Suppressor macrophage treated with lipopolysaccharide for 4 hours (primary cell): ENCODE data around the gene PRR3.

Experiments
- DNase-seq: peaks from one replicate; pipeline ENCODE4 v3.0.0-alpha.2; 2020

The PRR3 gene

DNA sequence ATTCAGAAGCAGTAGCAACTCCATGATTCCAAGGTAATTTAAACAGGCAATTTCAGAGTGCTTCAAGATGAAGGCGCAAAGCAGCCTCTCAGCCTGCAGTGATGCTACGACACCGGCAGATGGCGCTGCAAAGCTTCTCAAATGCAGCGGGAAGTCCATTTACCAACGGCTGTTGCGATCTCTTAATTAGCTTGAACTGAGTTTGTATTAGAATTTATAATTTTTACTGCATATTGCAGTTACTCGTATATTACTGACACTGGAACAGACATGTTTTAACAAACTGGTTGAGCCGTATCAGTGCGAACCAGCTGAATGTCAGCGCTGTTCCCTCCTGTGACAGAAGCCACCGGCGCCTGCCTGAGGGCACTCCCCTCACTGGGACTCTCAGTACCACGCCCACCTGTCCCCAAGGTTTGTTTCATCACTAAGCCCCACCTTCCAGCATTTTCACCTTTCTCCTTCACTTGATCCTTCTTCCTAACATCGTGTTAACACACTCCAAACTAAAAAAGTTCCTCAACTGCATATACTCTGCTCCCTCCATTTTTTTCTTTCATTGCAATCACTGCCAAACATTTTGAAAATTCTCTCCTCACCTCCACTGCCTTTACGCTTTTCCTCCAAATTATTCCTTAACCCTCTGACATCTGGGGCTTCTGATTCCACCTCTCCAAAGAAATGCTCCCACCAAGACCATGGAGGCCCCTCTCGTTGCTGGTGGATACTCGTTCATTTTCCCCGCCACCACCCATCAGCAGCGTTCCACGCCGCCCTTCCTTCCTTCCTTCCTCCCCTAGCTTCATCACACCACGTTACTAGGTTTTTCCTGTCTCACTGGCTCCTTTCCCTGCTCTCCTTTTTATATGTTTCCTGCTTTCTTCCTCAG, 15.3 kb upstream of the PRR3 start:
- peak; percentile 89 for DNase-seq

DNA sequence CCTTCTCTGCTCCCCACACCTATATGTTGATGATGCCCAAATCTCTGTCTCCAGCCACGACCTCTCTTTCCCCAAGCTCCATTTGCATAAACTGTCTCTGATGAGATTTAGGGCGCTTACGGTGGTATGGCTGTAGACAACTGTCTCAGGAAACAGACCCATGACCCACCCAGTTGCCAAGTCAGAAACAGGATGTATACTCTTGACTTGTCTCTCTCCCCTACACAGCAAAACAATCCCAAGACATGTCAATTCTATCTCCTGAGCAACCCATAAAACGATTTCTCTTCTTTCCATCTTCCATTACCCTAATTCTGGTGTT, 14.7 kb upstream of the PRR3 start:
- no peak for DNase-seq

DNA sequence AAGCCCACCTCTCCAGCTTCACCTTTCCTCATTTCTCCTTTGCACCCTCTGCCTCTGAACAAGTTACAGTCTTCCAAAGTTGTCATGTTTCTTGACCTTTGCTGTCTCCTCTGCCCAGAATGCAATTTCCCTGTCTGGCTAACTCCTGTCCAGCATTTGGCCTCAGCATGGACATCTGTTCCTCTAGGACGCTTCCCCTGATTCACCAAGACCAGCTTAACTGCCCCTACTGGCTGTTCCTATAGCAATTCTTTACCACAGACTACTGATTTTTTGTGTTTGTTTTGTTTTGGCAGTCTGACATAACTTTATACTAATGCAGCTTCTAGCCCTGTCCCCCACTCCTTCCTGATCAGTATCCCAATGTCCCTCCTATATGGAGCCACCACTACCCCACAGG, 14.2 kb upstream of the PRR3 start:
- no peak for DNase-seq

DNA sequence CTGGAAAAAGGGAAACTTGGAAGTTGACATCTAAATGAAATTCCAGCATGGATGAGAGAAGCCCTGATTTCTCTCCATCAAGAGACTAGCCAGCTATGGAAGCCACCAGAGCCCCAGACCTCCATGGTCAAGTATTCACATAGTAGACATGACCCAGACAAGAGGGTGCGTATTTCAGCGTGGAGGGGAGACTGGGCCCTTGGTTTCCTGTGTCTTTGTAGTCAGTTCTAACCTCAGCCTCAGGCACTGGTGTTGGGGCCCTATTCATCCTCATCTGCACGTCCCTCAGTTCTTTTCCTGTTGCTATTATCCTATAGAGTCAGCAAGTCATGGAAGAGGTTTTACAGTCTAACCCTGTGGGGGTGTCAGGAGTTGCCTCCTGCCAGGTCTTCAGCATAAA, 13.3 kb upstream of the PRR3 start:
- DNase-seq: no peak

DNA sequence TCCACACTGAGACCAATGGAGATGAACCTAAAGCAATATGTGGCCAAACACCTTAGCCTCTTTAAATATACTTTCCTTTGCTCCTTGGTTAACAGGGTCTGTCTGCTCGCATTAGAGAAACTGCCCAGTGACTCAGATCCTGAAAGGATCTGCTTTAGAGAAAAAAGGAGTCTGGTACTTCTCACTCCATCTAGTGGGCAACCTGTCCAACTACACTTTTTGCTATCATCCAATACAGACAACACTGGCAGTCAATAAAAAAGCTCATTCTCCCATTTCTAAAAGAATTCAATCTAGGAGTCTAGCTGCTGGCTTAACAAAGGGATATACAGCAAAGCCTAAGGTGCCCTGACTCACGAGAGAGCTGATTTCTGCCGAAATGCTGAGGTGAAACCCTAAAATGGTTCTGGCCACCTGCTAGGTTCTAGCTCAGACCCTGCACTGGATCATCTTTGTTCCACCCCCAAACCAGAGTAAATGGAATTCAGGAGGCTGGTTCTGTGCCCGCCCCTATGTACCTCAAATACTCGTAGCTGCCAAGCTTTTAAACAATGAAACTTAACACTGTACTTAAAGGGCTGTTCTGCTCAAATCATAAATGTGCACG, 12.3 kb upstream of the PRR3 start:
- peak; percentile 76 for DNase-seq

DNA sequence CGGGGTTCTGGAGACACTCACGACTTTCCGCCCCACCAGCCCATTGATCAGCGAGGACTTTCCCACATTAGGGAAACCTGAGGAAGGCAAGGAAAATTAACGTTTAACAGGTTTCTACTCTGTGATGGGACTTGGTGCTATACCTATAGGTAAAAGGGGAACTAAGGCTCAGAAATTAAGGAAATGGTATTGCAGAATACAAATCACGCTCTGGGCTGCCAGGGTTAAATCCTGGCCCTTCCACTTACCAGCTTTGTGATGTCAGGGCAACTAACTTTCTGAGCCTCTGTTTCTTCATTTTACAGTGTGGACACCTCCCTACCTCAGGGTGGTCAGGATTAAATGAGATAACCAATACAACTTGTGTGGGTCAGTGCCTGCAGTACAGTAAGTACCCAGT, 9.6 kb upstream of the PRR3 start:
- no peak for DNase-seq

DNA sequence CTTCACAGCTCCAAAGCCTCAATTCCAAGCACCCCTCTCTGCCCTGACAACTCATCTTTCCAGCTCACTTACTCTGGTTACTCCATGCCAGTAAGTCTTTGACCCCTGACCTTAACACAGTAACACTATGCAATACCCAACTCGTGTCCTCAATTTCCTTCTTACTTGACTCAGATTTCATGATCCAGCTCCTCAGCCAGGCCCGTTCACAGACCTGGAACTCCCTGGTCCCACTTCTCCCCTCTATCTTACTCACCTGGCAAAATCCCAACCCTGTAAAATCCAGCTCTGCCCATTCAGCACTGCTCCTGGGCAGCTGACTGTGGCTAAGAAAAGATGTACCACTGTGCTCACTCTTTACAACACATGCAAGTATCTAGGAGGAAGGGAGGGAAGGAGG, 8.7 kb upstream of the PRR3 start:
- no peak for DNase-seq

DNA sequence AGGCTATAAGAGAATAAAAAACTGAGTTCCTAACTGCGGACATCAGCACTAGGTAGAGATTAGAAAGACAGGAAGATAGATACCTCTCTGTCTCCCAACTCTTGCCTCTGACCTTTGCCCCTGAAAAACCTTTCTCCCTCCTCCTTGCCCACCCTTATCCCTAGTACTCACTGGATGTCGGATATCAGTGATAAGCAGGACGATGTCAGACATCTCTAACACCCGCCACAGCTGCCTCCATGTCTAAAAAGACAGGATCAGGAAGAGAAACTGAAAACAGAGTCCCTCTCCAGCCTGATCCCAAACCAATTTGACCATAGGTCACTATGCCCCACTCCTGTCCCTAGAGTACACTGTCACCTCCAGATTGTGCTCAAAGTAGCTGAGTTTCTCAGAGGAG, 2.7 kb upstream of the PRR3 start:
- DNase-seq: no peak

DNA sequence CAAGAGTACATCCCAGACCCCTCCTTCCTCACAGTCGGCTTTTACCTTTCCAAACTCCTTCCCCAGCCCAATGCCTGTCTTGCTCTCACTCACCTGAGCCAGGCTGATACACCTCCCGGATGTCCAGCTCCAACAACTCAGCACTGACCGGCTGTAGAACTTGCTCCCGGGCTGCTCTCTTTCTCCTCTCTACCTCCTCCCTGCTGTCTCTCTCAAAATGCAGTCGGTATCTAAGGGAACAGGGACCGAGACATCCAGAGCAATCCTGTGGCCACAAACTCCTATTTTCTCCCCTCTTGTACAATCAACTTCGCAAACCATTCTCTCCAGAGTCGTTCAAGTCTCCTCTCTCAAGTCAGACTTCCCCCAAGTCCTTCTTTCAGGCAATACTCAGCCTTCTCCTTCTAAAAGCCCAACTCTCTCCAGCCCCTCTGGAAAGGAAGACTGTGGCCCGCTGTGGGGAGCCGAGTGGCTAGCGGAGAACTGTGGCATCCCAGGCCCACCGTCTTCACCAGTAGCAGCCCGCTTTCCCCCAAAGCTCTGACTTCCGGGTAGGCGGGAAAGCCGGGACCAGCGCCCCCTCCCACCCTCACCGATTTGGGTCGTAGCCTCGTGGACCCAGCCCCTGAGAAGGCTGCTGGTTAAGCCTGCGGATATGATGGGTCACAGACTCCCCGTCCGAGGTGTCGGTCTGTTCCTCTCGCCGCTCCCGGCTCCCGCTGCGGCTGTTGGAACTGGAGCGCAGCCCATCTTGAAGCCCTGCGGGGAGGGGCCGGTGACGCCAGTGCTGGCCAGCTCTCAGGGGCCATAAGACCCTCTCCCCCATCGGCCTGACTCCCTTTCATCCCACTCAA, 1.9 kb upstream of the PRR3 start:
- DNase-seq: no peak

DNA sequence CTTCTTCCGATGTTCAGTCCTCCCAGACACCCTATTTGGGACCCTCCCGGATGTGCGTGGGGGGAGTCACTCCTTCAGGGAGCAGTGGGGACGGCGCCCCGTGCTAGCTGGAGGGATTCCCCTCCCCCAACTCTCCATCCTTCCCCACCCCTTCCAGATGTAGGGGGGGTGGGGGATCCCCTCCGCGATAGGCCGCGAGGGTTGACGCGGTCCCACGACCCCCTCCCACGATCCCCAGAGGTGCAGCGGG, 1.4 kb upstream of the PRR3 start:
- DNase-seq: no peak

DNA sequence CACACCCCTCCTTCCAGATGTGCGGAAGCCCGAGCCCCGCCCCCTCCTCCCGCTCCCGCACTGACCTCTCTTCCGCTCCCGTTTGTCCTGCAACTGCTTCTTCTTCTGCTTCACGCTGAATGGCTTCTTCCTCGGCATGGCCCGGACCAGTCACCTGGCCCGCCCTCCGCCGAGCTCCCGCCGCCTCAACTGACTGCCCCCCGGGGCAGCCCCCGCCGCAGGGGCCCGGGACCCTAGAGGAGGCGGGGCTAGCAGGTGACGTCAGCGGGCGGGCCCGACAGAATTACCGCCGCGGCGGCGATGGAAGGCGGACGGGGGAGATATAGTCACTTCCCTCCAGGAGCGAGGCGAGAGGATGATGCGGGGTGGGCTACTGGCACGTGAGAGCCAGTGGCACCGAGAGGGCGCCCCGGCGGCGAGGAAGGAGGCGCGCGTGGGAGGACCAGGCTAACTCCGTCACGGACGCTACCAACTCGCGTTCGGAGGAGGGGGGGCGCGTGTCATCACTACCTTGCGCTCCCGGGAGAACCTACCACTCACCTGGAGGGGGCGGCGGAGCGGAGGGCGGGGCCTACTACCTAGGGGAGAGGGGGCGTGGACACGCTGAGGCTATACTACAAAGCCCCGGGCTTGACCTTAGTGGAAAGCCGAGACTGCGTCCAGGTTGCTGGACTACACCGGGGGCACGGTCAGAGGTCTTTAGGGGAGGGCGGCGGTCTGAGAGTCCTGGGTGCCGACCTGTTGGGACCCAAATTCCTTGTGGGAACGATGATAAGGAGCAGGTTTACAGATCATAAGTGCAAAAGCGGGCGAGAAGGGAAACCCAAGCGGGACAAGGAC, 809 bp upstream of the PRR3 start, which contains the start of gene GNL1:
Gene GNL1, minus strand, starts transcription at position 424 of the 840 bp plus-strand sequence. Its CDS starts 286 bp downstream, at position 138.
- DNase-seq: peak; percentile 91

DNA sequence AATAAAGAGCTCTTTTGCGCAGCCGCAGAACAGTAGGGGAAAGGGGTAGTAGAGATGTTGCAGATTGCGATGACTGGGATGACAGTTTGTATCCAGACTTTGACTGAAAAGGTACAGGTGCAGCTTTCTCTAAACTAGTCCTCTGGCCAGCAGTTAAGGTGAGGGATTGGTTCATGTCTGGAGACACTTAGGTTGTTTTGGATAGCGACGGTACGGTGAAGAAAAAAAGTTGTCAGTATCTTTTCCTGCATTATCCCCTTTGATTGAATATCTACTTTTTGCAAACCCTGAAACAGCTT, 537 bp downstream of the PRR3 start:
- DNase-seq: peak; percentile 73

DNA sequence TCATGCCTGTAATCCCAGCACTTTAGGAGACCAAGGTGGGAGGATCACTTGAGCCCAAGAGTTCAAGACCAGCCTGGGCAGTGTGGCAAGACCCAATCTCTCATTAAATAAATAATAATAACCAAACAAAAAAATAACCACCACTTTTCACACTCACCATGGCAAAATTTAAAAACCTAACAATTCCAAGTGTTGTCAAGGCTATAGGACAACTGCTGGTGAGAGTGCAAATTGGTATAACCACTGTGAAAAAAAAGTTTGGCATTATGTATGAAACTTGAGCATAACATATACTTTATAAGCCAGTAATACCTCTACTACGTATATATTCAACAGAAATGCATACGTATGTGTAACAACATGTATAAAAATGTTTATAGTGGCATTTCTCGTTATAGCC, 3.8 kb downstream of the PRR3 start:
- DNase-seq: no peak

DNA sequence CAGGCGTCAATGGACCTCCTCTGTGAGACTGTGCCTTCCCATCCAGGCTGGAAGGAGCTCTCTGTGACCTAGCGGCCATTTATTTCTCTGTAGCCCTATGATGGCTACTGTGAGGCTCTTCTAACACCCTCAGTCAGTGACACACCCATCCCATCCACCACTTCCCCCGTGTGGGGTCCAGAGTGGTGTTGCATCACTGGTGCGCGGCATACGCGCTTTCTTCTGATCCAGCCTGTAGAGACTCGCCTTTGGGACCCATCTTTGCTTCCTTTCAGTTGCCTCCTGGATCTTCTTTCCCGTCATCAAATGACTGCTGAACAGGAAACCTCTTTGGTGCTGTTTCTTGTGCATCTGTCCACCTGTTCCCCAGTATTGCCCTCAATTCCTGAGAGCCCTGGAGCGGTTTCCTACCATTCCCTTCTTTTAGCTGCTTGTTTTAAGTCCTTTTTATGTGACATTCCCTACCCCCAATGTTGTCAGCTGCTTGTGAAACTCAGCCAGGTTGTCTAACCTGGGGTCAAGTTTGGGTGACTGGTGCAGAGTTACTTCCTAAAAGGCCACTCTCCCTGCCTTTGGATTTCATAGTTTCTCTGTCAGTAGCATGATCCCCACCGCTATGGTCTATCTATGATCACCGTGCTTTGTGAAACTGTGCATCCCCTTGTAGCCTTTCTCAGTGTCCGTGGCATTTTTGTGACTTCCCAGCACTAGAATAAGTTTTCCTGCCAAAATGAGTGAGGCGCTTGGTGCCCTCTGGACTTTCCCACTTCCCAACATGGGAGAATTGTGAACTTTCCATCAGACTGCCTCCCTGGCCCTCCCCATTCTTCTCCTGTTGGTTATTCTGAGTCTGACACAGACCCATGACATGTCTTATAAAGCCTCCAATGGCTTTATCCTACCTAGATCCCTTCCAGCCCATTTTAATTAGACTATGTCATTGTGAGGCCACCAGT, 5.7 kb downstream of the PRR3 start:
- DNase-seq: no peak

DNA sequence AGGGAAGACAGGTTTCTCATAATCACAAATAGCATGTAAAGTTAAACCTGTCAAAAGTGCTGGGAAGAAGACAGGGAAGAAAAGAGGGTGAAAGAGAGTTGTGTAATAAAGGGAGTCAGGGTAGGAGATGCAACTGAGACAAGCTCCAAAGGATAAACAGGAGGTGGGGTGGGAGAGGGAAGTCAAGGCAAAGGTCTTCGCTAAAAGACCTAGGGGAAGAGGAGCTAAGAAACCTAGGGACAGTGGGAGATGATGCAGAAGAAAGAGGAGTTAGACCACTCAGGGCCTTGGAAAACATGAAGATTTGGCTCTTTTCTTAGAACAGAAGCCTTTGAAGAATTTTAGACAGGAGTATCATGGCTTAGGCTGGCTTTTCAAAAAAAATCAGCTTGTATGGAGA, 7.0 kb downstream of the PRR3 start:
- no peak for DNase-seq

DNA sequence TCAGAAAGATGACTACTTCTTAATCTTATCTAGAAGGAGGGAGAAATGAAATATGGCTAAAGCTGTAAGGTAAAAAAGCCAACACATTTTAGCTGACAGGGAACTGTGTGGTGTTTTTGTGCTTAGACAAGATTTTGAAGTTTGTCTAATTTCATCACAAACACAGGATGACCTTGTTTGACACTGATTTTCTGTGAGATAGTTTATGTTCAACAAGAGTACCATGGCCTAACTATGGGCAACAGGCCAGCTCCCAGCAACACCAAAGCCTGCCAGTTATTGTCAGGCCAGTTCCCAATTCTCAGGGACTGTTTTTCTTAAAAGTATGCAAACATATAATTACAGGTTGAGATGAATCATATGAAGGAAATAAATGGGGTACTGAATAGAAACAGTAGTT, 8.7 kb downstream of the PRR3 start:
- DNase-seq: no peak

DNA sequence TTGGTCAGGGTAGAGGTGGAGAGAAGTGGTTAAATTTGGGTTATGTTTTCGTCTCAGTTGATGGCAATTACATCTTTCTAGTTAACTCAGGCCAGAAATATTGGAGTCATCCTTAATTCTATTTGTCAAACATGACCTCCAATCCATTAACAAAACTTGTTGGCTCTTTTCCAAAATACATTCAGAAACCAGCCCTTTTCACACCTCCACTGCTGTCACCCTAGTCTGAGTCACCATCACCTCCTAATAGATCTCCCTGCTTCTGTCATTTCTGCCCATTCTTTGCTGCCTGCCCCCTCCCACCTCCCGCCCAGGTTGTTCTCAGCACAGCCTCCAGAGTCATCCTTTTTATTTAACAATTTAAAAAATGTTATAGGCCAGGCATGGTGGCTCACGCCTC, 11.2 kb downstream of the PRR3 start:
- no peak for DNase-seq

DNA sequence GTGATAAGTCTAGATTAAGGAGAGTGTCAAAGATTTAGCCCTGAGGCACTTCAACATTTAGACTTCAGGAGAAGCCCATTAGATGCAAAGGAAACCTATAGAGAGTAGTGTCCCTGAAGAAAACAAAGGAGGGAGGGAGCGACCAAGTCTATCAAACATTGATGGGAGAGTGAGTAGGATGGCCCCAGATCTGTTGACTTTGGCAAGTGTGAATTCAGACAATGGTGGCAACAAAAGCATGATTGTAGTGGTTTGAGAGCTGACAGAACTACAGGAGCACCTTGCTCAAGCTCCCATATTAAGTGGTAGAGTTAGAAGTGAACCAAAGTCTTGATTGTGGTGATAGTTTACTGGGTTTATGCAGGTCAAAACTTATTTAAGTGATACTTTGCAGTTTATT, 13.2 kb downstream of the PRR3 start:
- no peak for DNase-seq

DNA sequence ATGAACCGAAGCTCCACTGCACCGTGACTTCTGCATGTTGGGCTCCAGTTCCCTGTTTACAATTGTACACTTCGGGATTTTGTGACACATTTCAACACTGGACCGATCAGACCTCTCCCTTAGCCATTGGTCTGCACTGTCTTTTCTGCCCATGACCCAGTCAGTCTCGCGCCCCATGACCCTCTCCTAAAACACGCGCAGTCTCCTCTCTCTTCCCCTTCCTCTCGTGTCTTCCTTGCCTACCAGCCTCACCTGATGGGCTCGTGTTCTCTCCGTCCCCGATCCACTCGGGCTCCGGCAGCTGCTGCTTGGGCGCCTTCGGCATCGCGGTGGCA, 13.6 kb downstream of the PRR3 start:
- peak; percentile 57 for DNase-seq

DNA sequence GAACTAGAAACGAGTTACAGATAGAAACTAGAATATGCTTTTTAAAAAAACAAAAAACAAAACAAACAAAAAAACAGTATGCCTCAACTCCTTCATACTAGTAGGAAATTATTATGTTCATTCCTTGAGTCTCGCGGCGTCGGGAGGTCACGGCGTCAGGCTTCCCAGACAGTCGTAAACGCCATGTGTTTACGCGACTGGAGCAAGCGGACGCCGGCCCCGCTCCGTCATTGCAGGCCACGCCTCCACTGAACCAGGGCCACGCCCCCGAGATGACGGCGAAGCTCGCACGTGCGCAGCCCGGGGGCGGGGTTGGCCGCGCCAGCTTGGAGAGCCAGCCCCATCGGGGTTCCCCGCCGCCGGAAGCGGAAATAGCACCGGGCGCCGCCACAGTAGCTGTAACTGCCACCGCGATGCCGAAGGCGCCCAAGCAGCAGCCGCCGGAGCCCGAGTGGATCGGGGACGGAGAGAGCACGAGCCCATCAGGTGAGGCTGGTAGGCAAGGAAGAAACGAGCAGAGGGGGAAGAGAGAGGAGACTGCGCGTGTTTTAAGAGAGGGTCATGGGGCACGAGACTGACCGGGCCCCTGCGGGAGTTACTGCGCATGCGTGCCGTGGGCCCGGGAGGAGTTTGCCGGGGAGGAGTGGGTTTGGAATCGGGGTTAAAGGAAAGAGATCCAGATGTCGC, 14.1 kb downstream of the PRR3 start, which contains the start of gene ABCF1:
Gene ABCF1, plus strand, starts transcription at position 368 of the 687 bp plus-strand sequence. Its CDS starts 46 bp downstream, at position 414.
- peak; percentile 99 for DNase-seq

DNA sequence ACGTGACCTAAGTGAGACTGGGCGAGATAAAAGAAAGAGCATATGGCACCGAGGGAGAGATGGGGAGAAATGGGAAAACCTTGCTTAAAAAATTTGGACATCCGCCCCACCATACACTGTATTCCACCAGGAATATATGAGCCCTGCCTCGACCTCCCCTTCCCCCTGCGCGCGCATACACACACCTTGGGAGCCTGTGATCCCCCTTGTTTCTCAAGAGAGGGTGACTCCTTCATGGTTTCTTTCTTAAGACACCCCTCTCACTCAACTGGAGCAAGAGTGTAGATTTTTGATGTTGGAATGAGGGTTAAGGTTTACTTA, 14.6 kb downstream of the PRR3 start:
- no peak for DNase-seq

DNA sequence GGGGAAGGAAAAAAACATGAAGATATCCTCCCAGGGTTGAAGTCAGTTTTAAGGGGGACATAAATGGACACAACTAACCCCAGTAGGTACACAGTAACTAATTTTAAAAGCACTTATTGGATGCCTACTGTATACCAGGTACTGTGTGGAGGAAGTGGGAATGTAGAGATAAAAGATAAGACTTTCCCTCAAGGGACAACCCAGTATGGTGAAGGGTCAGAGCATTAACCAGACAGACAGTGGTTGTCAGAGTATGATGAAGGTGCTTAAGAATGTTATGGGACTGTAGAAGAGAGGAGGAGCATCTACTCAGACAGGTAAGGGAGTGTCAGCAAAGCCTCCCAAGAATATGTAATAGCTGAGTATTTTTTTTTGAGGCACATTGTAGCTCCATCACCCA, 15.1 kb downstream of the PRR3 start:
- DNase-seq: no peak
